K562 (cell line): ENCODE measurements around the gene PIGV. TPM values are rescaled to one million over a fixed set of nuclear protein-coding genes. Genes with fewer than 3 reads are reported as not detected.

ENCODE experiments used
- AFF1 ChIP-seq, 2 experiments: fragments of 450-650 bp; IDR thresholded peaks; 2 replicates each; pipeline ENCODE4 v1.6.1; 2018; ENCODE audit warnings: mild to moderate bottlenecking in 2 of 2, low read depth in 1 of 2; ENCODE audit not compliant: partially characterized antibody in 2 of 2
- BRD4 ChIP-seq: fragments of 200-600 bp; sonication (generic); IDR thresholded peaks from 2 replicates; pipeline ENCODE4 v1.6.1; 2017; ENCODE audit warnings: inconsistent platforms
- HDGF ChIP-seq: fragments of 450-650 bp; IDR thresholded peaks from 2 replicates; pipeline ENCODE4 v1.6.1; 2016
- HMBOX1 ChIP-seq: sonication (generic); IDR thresholded peaks from 2 replicates; pipeline ENCODE4 v1.6.1; 2016
- KAT7 ChIP-seq: sonication (generic); formaldehyde crosslinking; IDR thresholded peaks from 2 replicates; pipeline ENCODE4 v1.8.0; 2022; ENCODE audit warnings: missing genetic modification reagents, mild to moderate bottlenecking, borderline replicate concordance
- PHB2 ChIP-seq: fragments of 450-650 bp; IDR thresholded peaks from 2 replicates; pipeline ENCODE4 v1.6.1; 2017; ENCODE audit warnings: low read depth
- PHF20 ChIP-seq: fragments of 450-650 bp; IDR thresholded peaks from 2 replicates; pipeline ENCODE4 v1.6.1; 2018; ENCODE audit not compliant: partially characterized antibody
- SMAD1 ChIP-seq: fragments of 150-350 bp; IDR thresholded peaks from 2 replicates; pipeline ENCODE4 v1.6.1; 2014; ENCODE audit warnings: low read length, low read depth; ENCODE audit not compliant: partially characterized antibody
- SUPT5H ChIP-seq: fragments of 450-650 bp; IDR thresholded peaks from 2 replicates; pipeline ENCODE4 v1.6.1; 2016
- THRAP3 ChIP-seq: fragments of 450-650 bp; IDR thresholded peaks from 2 replicates; pipeline ENCODE4 v1.6.1; 2016; ENCODE audit warnings: mild to moderate bottlenecking, inconsistent platforms, borderline replicate concordance
- ZBTB49 ChIP-seq: sonication (generic); formaldehyde crosslinking; IDR thresholded peaks from 2 replicates; pipeline ENCODE4 v1.8.0; 2022; ENCODE audit warnings: missing genetic modification reagents, mild to moderate bottlenecking, borderline replicate concordance
- ZNF311 ChIP-seq: fragments of 250-450 bp; sonication (Bioruptor Pico); IDR thresholded peaks from 2 replicates; pipeline ENCODE4 v1.4.0; 2020; ENCODE audit warnings: mild to moderate bottlenecking, moderate library complexity
- ZNF778 ChIP-seq: fragments of 450-650 bp; formaldehyde crosslinking; IDR thresholded peaks from 2 replicates; pipeline ENCODE4 v1.4.0; 2020; ENCODE audit warnings: mild to moderate bottlenecking, moderate library complexity
- polyA plus RNA-seq, 8 experiments: library from polyadenylated mRNA; depleted of rRNA in 4 of 8; stranded (reverse) in 5 of 8; unstranded in 3 of 8; fragments of >200 nt; fragmentation: Nextera tagmentation in 2 of 8; fragmentation: Illumina TruSeq in 1 of 8; extraction: Ambion mirVana in 2 of 8; extraction: Trizol in 1 of 8; gene quantifications; 2 replicates each; pipeline versions ENCODE4 v1.2.1 to v1.2.3, GENCODE V29; 2011 to 2014; ENCODE audit warnings: inconsistent platforms in 1 of 8, missing spikeins in 1 of 8
- total RNA-seq, 7 experiments: library from RNA; depleted of rRNA in 6 of 7; stranded (reverse); fragments of >200 nt in 6 of 7; fragmentation: Illumina TruSeq in 2 of 7; extraction: Trizol in 2 of 7; gene quantifications; 2 replicates each; pipeline versions ENCODE4 v1.2.1 to v1.2.3, GENCODE V29; 2011 to 2021; ENCODE audit warnings: low replicate concordance in 1 of 7
- TF ChIP-seq, protein P1 (sequence below): fragments of 450-650 bp; IDR thresholded peaks from 2 replicates; pipeline ENCODE4 v1.6.1; 2017; ENCODE audit warnings: mild to moderate bottlenecking, moderate library complexity
- TF ChIP-seq, protein P2 (sequence below): sonication (generic); formaldehyde crosslinking; IDR thresholded peaks from 2 replicates; pipeline ENCODE4 v1.8.0; 2023; ENCODE audit warnings: mild to moderate bottlenecking, missing genetic modification reagents

PIGV gene
- total and polyA plus RNA-seq, 9 of the 15 experiments (the other 6 are each of a cell fraction or from before 2014, with no cell fraction given), result 8.4 to 21.8 (median 11.7) TPM

DNA sequence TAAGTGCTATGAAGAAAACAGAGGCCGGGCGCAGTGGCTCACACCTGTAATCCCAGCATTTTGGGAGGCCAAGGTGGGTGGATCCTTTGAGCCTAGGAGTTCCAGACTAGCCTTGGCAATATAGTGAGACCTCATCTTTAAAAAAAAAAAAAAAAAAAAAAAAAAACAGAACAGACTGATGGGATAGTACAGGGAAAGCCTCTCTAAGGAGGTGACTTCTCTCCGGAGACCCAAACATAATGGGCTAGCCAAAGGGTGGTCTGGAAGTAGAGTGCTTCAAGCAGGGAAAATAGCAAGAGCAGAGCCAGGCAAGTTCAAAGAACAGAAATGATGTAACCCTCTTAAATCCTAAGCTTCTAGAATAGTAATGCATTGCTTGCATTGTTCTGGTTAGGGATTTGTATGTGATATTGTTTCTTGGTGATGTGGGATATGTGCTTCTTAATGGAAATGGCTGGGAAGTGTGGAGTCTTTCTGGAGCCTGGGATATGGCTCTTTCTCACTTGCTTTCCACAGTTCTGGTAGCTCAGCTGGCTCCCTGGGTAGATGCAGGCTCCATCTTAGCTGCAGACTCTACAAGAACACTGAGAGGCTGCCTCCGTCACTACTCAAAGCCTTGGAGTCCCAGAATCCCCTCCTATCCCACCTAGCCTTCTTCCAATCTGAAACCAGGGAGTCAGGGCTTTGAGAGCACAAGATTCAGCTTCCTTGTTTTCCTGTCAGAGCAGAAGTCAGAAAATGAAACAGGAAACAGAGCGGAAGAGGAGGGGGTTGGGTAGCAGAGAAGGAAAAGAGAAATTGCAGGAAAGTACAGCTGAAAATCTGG lies 1.9 kb upstream of the PIGV start (continued):
- TF ChIP-seq, protein P1, sequence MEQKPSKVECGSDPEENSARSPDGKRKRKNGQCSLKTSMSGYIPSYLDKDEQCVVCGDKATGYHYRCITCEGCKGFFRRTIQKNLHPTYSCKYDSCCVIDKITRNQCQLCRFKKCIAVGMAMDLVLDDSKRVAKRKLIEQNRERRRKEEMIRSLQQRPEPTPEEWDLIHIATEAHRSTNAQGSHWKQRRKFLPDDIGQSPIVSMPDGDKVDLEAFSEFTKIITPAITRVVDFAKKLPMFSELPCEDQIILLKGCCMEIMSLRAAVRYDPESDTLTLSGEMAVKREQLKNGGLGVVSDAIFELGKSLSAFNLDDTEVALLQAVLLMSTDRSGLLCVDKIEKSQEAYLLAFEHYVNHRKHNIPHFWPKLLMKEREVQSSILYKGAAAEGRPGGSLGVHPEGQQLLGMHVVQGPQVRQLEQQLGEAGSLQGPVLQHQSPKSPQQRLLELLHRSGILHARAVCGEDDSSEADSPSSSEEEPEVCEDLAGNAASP, result no peak
- peak; percentile 14 for TF ChIP-seq PHF20
- TF ChIP-seq HDGF, result peak; percentile 79; the same call in 1 of the 2 replicates
- TF ChIP-seq ZNF778 (CRISPR knock-in tag), result no peak
- peak in 1 of 2 experiments; percentile 56 for TF ChIP-seq AFF1 (IDR thresholded peaks at IDR 0.05; ENCODE audit: low read depth in 1 of 2, partially characterized antibody in 2 of 2)
- TF ChIP-seq THRAP3, result 0 out of 2 replicates have a peak, but pooled peaks have one; percentile 38
- peak; percentile 24; the same call in 1 of the 2 replicates for TF ChIP-seq BRD4
- TF ChIP-seq, protein P2, sequence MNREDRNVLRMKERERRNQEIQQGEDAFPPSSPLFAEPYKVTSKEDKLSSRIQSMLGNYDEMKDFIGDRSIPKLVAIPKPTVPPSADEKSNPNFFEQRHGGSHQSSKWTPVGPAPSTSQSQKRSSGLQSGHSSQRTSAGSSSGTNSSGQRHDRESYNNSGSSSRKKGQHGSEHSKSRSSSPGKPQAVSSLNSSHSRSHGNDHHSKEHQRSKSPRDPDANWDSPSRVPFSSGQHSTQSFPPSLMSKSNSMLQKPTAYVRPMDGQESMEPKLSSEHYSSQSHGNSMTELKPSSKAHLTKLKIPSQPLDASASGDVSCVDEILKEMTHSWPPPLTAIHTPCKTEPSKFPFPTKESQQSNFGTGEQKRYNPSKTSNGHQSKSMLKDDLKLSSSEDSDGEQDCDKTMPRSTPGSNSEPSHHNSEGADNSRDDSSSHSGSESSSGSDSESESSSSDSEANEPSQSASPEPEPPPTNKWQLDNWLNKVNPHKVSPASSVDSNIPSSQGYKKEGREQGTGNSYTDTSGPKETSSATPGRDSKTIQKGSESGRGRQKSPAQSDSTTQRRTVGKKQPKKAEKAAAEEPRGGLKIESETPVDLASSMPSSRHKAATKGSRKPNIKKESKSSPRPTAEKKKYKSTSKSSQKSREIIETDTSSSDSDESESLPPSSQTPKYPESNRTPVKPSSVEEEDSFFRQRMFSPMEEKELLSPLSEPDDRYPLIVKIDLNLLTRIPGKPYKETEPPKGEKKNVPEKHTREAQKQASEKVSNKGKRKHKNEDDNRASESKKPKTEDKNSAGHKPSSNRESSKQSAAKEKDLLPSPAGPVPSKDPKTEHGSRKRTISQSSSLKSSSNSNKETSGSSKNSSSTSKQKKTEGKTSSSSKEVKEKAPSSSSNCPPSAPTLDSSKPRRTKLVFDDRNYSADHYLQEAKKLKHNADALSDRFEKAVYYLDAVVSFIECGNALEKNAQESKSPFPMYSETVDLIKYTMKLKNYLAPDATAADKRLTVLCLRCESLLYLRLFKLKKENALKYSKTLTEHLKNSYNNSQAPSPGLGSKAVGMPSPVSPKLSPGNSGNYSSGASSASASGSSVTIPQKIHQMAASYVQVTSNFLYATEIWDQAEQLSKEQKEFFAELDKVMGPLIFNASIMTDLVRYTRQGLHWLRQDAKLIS, result no peak
- TF ChIP-seq PHB2, result no peak
- TF ChIP-seq ZBTB49 (CRISPR knock-in tag), result no peak
- TF ChIP-seq ZNF311, result peak; percentile 17
- TF ChIP-seq HMBOX1, result no peak
- no peak for TF ChIP-seq SMAD1
- no peak for TF ChIP-seq KAT7 (CRISPR knock-in tag)
- no peak for TF ChIP-seq SUPT5H
